CD4-positive, alpha-beta T cell (primary cell): ENCODE results near the gene EP400. TPM values are rescaled to one million over a fixed set of nuclear protein-coding genes. Genes with fewer than 3 reads are reported as not detected.

Experiments used
- ATAC-seq: fragments of 200-7000 bp; cut with Tn5 transposase; one replicate; pipeline ENCODE4 v1.10.0; 2022; ENCODE audit warnings: mild to moderate bottlenecking; ENCODE audit not compliant: poor library complexity
- CTCF ChIA-PET: fragments of 350-600 bp; sonication (Branson Sonifier 250); formaldehyde crosslinking; loops from one replicate; lab custom pipeline; 2021; ENCODE audit warnings: antibody characterized with exemption, inconsistent platforms; lab: Charles Lee
- POLR2A ChIA-PET: fragments of 350-600 bp; sonication (Branson Sonifier 250); formaldehyde crosslinking; loops from one replicate; lab custom pipeline; 2021; ENCODE audit warnings: antibody characterized with exemption, inconsistent platforms; lab: Charles Lee
- DNase-seq, 14 experiments: peaks; one replicate each; pipeline ENCODE4 v3.0.0-alpha.2; 2013 to 2020; ENCODE audit warnings: mixed read lengths in 2 of 14
- H3K27ac ChIP-seq, 2 donors: one replicate each; pipeline versions ENCODE4 v1.5.1 to v1.7.0; 2013; ENCODE audit warnings: low read length in 2 of 2, low read depth in 1 of 2, mild to moderate bottlenecking in 1 of 2
- H3K27me3 ChIP-seq, 2 experiments: 1 replicate in 1 of 2; 2 replicates in 1 of 2; pipeline versions ENCODE4 v1.6.1 to v1.7.0; 2013; ENCODE audit warnings: low read length in 2 of 2, control low read depth in 1 of 2, mild to moderate bottlenecking in 1 of 2, moderate library complexity in 1 of 2; ENCODE audit not compliant: insufficient read depth in 2 of 2, control insufficient read depth in 1 of 2
- H3K36me3 ChIP-seq: one replicate; pipeline ENCODE4 v1.6.1; 2013; ENCODE audit warnings: low read length, control low read depth; ENCODE audit not compliant: insufficient read depth
- H3K4me1 ChIP-seq: one replicate; pipeline ENCODE4 v1.6.1; 2013; ENCODE audit warnings: low read length, control low read depth; ENCODE audit not compliant: insufficient read depth
- H3K4me3 ChIP-seq: one replicate; pipeline ENCODE4 v1.5.1; 2013; ENCODE audit warnings: mild to moderate bottlenecking, low read length, moderate library complexity
- H3K9me3 ChIP-seq, 2 experiments: 1 replicate in 1 of 2; 2 replicates in 1 of 2; pipeline versions ENCODE4 v1.6.1 to v1.7.0; 2013; ENCODE audit warnings: low read length in 2 of 2, mild to moderate bottlenecking in 2 of 2, control low read depth in 1 of 2, moderate library complexity in 1 of 2; ENCODE audit not compliant: control insufficient read depth in 1 of 2, insufficient read depth in 1 of 2
- H3K27ac Mint-ChIP-seq: one replicate; pipeline ENCODE4 v1.8.0; 2020; ENCODE audit warnings: mixed read lengths
- H3K27me3 Mint-ChIP-seq: one replicate; pipeline ENCODE4 v1.8.0; 2021; ENCODE audit warnings: mixed read lengths
- H3K36me3 Mint-ChIP-seq: one replicate; pipeline ENCODE4 v1.8.0; 2021; ENCODE audit warnings: low read depth, mixed read lengths
- H3K4me1 Mint-ChIP-seq: one replicate; pipeline ENCODE4 v1.8.0; 2021; ENCODE audit warnings: low read depth, mixed read lengths
- H3K4me3 Mint-ChIP-seq: one replicate; pipeline ENCODE4 v1.8.0; 2020; ENCODE audit warnings: mild to moderate bottlenecking, mixed read lengths
- H3K9me3 Mint-ChIP-seq: one replicate; pipeline ENCODE4 v1.8.0; 2020; ENCODE audit warnings: mixed read lengths
- CTCF ChIP-seq: fragments of 200-600 bp; IDR thresholded peaks from one replicate; pipeline ENCODE4 v1.8.0; 2022; ENCODE audit warnings: antibody characterized with exemption, mild to moderate bottlenecking
- intact Hi-C, 2 experiments: fragments of 100-400 bp; cut with DNase I in 1 of 2; cut with micrococcal nuclease in 1 of 2; formaldehyde crosslinking; loops; one replicate each; pipeline versions ENCODE4 v1.15.1 to v1.9.0; 2023 to 2025; cut with DNase I, micrococcal nuclease
- total RNA-seq, 174 experiments: library from RNA in 2 of 174; stranded (reverse) in 2 of 174; gene quantifications; one replicate each; pipeline ENCODE4 v1.2.3 and lab custom pipeline; 2021 to 2026

The EP400 gene
- total RNA-seq, 2 experiments from 2014 or later: 56.4 to 56.5 TPM

- H3K27ac Mint-ChIP-seq: no peak overlapping the region
Measured at GRCh38 chr12:131975228-131975627, 25.5 kb downstream of the EP400 start.

GRCh38 chr12:131979606-131980005, 29.9 kb downstream of the EP400 start:
- ATAC-seq (no peak), DNase-seq (no peak)
- H3K36me3 ChIP-seq: peaks cover 53% of the 10 kb centered on the region
- no peaks in the 10 kb centered on the region for H3K27me3 ChIP-seq
- Mint-ChIP-seq H3K27ac (no peak overlapping the region), H3K9me3 (no peaks in the 10 kb centered on the region), H3K4me1 (peaks cover 15% of the 10 kb centered on the region), H3K36me3 (peaks cover 66% of the 10 kb centered on the region), H3K27me3 (no peaks in the 10 kb centered on the region), H3K4me3 (no peak overlapping the region)
- intact Hi-C loops: no loop called here
- ChIA-PET POLR2A (no interaction called here), CTCF (no interaction called here)
- no peak overlapping the region for H3K4me3 ChIP-seq
- no peak for TF ChIP-seq CTCF
- H3K9me3 ChIP-seq: no peaks in the 10 kb centered on the region
- no peak overlapping the region for H3K27ac ChIP-seq
- H3K4me1 ChIP-seq: no peaks in the 10 kb centered on the region

More at GRCh38 chr12:131975228-131975627, 25.5 kb downstream of the EP400 start:
- peaks cover 3% of the 10 kb centered on the region for H3K4me1 ChIP-seq
- TF ChIP-seq CTCF: no peak
- ATAC-seq (no peak), DNase-seq (no peak)
- no peaks in the 10 kb centered on the region for H3K27me3 ChIP-seq
- H3K27ac ChIP-seq: no peak overlapping the region
- no peaks in the 10 kb centered on the region for H3K27me3 Mint-ChIP-seq
- CTCF ChIA-PET: no interaction called here
- H3K9me3 ChIP-seq: no peaks in the 10 kb centered on the region
- H3K4me3 ChIP-seq: no peak overlapping the region
- peaks cover 43% of the 10 kb centered on the region for H3K36me3 Mint-ChIP-seq
- POLR2A ChIA-PET: no interaction called here
- no peak overlapping the region for H3K4me3 Mint-ChIP-seq
- H3K36me3 ChIP-seq: peaks cover 14% of the 10 kb centered on the region
- intact Hi-C loops: no loop called here
- peaks cover 32% of the 10 kb centered on the region for H3K4me1 Mint-ChIP-seq
- no peaks in the 10 kb centered on the region for H3K9me3 Mint-ChIP-seq

GRCh38 chr12:131980263-131980662, 30.5 kb downstream of the EP400 start:
- no peaks in the 10 kb centered on the region for H3K4me1 ChIP-seq
- Mint-ChIP-seq H3K4me1 (peaks cover 12% of the 10 kb centered on the region), H3K9me3 (no peaks in the 10 kb centered on the region), H3K36me3 (peaks cover 72% of the 10 kb centered on the region), H3K4me3 (no peak overlapping the region), H3K27me3 (no peaks in the 10 kb centered on the region), H3K27ac (no peak overlapping the region)
- intact Hi-C loops: no loop called here
- ChIA-PET CTCF (interaction anchor here (0.6 kb wide), 1 partner anchor 62 kb away, joined by 3 read pairs; no protein-coding TSS in a partner anchor), POLR2A (no interaction called here)
- no peak for DNase-seq
- H3K27me3 ChIP-seq: no peaks in the 10 kb centered on the region
- ATAC-seq: no peak
- H3K4me3 ChIP-seq: no peak overlapping the region
- H3K9me3 ChIP-seq: no peaks in the 10 kb centered on the region
- TF ChIP-seq CTCF: no peak
- H3K27ac ChIP-seq: no peak overlapping the region
- peaks cover 59% of the 10 kb centered on the region for H3K36me3 ChIP-seq
